Thyroid gland (tissue), 4 donors: Measurements from ENCODE around the gene GSG1L. TPM values are rescaled to one million over a fixed set of nuclear protein-coding genes. Genes with fewer than 3 reads are reported as not detected.

Source experiments
- DNase-seq, 2 donors: peaks; one replicate each; pipeline ENCODE4 v3.0.0-alpha.2; 2019
- H3K27ac ChIP-seq, 3 donors: fragments of 200-600 bp; sonication (generic); 1 replicate in 2 of 3; 2 replicates in 1 of 3; pipeline ENCODE4 v1.5.1; 2016 to 2019; ENCODE audit warnings: mild to moderate bottlenecking in 1 of 3, moderate library complexity in 1 of 3
- H3K27me3 ChIP-seq: fragments of 200-600 bp; sonication (generic); one replicate; pipeline ENCODE4 v1.5.1; 2019
- H3K36me3 ChIP-seq, 2 donors: fragments of 200-600 bp; sonication (generic); one replicate each; pipeline ENCODE4 v1.5.1; 2016 to 2019
- H3K4me1 ChIP-seq, 2 donors: fragments of 200-600 bp; sonication (generic); one replicate each; pipeline ENCODE4 v1.5.1; 2017 to 2019
- H3K4me3 ChIP-seq, 3 donors: fragments of 200-600 bp; sonication (generic); replicated peaks in 1 of 3; 1 replicate in 2 of 3; 2 replicates in 1 of 3; pipeline ENCODE4 v1.5.1; 2016; ENCODE audit warnings: mild to moderate bottlenecking in 1 of 3
- H3K9me3 ChIP-seq: fragments of 200-600 bp; sonication (generic); one replicate; pipeline ENCODE4 v1.5.1; 2017
- POLR2A ChIP-seq, 2 donors: fragments of 450-650 bp; IDR thresholded peaks; one replicate each; pipeline ENCODE4 v1.6.1; 2017; ENCODE audit warnings: antibody characterized with exemption in 2 of 2, mild to moderate bottlenecking in 2 of 2, moderate library complexity in 1 of 2
- WGBS, 2 donors: methylation state at CpG; one replicate each; pipeline ENCODE4 v1.1.5; 2017; 5-methylcytosine and 5-hydroxymethylcytosine counted together
- intact Hi-C: fragments of 100-400 bp; cut with DNase I; formaldehyde crosslinking; loops from one replicate; pipeline ENCODE4 v1.15.1; 2023
- total RNA-seq, 4 donors: library from RNA; depleted of rRNA; stranded (reverse); fragments of >200 nt; gene quantifications; one replicate each; pipeline ENCODE4 v1.2.3, GENCODE V29; 2016
- TF ChIP-seq, protein P1 (sequence below), 6 experiments: fragments of 200-600 bp in 3 of 6; fragments of 450-650 bp in 3 of 6; sonication (generic) in 3 of 6; IDR thresholded peaks; one replicate each; pipeline ENCODE4 v1.5.1; 2016 to 2019; ENCODE audit warnings: antibody characterized with exemption in 6 of 6, mild to moderate bottlenecking in 2 of 6, inconsistent platforms in 1 of 6, moderate library complexity in 1 of 6

GSG1L gene
- total RNA-seq, 4 donors from 2014 or later, result not detected

DNA sequence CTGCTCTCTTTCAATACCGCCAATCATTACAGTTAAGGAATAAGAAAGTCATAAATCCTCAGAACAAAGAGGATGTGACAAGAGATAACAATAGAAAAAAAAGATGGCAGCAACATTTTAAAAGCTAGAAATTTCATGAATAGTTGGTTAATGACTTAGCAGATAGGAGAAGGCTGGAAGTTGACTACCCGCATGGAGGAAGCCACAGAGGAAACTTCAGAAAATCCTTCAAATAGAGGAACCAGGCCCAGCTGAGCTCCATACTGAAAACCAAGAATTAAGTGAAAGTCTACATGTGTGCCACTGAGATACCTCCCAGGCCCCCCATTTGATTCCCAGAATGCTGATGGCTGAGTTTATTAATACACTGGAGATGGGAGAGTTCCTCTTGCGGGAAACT, 109.3 kb downstream of the GSG1L start:
- H3K4me3 ChIP-seq, result no peak overlapping the region
- no peaks in the 10 kb centered on the region for H3K27me3 ChIP-seq
- DNase-seq, result no peak
- H3K27ac ChIP-seq, result no peak overlapping the region
- intact Hi-C loops, result no loop called here
- H3K4me1 ChIP-seq, result no peaks in the 10 kb centered on the region
- H3K9me3 ChIP-seq, result no peaks in the 10 kb centered on the region
- 85 to 88% methylated on average over 3 of the region's 3 CpGs for WGBS, 2 donors
- TF ChIP-seq, protein P1, sequence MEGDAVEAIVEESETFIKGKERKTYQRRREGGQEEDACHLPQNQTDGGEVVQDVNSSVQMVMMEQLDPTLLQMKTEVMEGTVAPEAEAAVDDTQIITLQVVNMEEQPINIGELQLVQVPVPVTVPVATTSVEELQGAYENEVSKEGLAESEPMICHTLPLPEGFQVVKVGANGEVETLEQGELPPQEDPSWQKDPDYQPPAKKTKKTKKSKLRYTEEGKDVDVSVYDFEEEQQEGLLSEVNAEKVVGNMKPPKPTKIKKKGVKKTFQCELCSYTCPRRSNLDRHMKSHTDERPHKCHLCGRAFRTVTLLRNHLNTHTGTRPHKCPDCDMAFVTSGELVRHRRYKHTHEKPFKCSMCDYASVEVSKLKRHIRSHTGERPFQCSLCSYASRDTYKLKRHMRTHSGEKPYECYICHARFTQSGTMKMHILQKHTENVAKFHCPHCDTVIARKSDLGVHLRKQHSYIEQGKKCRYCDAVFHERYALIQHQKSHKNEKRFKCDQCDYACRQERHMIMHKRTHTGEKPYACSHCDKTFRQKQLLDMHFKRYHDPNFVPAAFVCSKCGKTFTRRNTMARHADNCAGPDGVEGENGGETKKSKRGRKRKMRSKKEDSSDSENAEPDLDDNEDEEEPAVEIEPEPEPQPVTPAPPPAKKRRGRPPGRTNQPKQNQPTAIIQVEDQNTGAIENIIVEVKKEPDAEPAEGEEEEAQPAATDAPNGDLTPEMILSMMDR (IDR thresholded peaks at IDR 0.05), result no peak
- TF ChIP-seq POLR2A (IDR thresholded peaks at IDR 0.05), result no peak
- H3K36me3 ChIP-seq, result no peaks in the 10 kb centered on the region

DNA sequence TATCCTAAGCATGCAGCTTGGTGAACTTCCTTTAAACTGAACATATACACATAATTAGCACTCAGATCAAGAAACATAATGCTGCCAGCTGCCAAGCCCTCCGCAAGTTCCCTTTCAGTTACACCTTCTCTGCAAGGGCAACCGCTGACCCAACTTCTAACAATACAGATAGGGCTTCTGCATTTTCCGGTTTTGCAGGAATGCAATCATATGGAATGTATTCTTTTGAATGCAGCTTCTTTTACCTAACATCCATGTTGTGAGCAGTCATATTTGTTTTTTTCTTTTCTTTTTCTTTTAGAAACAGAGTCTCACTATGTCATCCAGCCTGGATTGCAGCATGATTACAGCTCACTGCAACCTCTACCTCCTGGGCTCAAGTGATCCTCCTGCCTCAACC, 110.7 kb downstream of the GSG1L start:
- DNase-seq, result no peak
- 85 to 87% methylated on average over 3 of the region's 3 CpGs for WGBS, 2 donors
- no peaks in the 10 kb centered on the region for H3K36me3 ChIP-seq
- H3K9me3 ChIP-seq, result no peaks in the 10 kb centered on the region
- H3K27me3 ChIP-seq, result no peaks in the 10 kb centered on the region
- no peaks in the 10 kb centered on the region for H3K4me1 ChIP-seq
- intact Hi-C loops, result no loop called here
- no peak overlapping the region for H3K4me3 ChIP-seq
- TF ChIP-seq POLR2A (IDR thresholded peaks at IDR 0.05), result no peak
- TF ChIP-seq, protein P1 (IDR thresholded peaks at IDR 0.05), result no peak
- H3K27ac ChIP-seq, result no peak overlapping the region

GRCh38 chr16:27951489-27952120, 111.9 kb downstream of the GSG1L start:
- Histone ChIP-seq H3K4me3 (no peak overlapping the region), H3K27me3 (no peaks in the 10 kb centered on the region), H3K36me3 (no peaks in the 10 kb centered on the region), H3K9me3 (no peaks in the 10 kb centered on the region), H3K4me1 (no peaks in the 10 kb centered on the region), H3K27ac (no peak overlapping the region)
- no peak for DNase-seq
- WGBS, 2 donors, result 78 to 79% methylated on average over 7 of the region's 7 CpGs
- no peak for TF ChIP-seq POLR2A (IDR thresholded peaks at IDR 0.05)
- TF ChIP-seq, protein P1 (IDR thresholded peaks at IDR 0.05), result no peak
- intact Hi-C loops, result no loop called here

GRCh38 chr16:27950206-27950887, 113.2 kb downstream of the GSG1L start:
- no peaks in the 10 kb centered on the region for H3K4me1 ChIP-seq
- H3K9me3 ChIP-seq, result no peaks in the 10 kb centered on the region
- H3K27ac ChIP-seq, result no peak overlapping the region
- intact Hi-C loops, result no loop called here
- DNase-seq, result no peak
- H3K27me3 ChIP-seq, result no peaks in the 10 kb centered on the region
- TF ChIP-seq, protein P1 (IDR thresholded peaks at IDR 0.05), result no peak
- no peak for TF ChIP-seq POLR2A (IDR thresholded peaks at IDR 0.05)
- 80 to 84% methylated on average over 7 of the region's 7 CpGs for WGBS, 2 donors
- no peak overlapping the region for H3K4me3 ChIP-seq
- H3K36me3 ChIP-seq, result no peaks in the 10 kb centered on the region

- Histone ChIP-seq H3K9me3 (no peaks in the 10 kb centered on the region), H3K36me3 (no peaks in the 10 kb centered on the region), H3K27ac (no peak overlapping the region), H3K4me3 (no peak overlapping the region), H3K4me1 (no peaks in the 10 kb centered on the region), H3K27me3 (no peaks in the 10 kb centered on the region)
- intact Hi-C loops, result no loop called here
- WGBS, 2 donors, result 79 to 84% methylated on average over 7 of the region's 7 CpGs
- TF ChIP-seq, protein P1 (IDR thresholded peaks at IDR 0.05), result no peak
- no peak for TF ChIP-seq POLR2A (IDR thresholded peaks at IDR 0.05)
- no peak for DNase-seq
Observed at GRCh38 chr16:27947696-27948095, 115.8 kb downstream of the GSG1L start.
